Skeletal muscle tissue (tissue), 4 donors: Measurements from ENCODE around the gene PHIP. TPM values are rescaled to one million over a fixed set of nuclear protein-coding genes. Genes with fewer than 3 reads are reported as not detected.
"Not testable (repeated sequence)": the region's sequence is repeated elsewhere in the genome, so short reads cannot be mapped to it uniquely, and the experiment has no call there.

Experiments
- H3K27ac ChIP-seq: one replicate; pipeline ENCODE4 v1.7.0; 2013; ENCODE audit warnings: mild to moderate bottlenecking, low read depth, low read length, inconsistent platforms
- H3K27me3 ChIP-seq, 3 donors: one replicate each; pipeline ENCODE4 v1.7.0; 2013; ENCODE audit warnings: low read length in 3 of 3; ENCODE audit not compliant: control insufficient read depth in 3 of 3, insufficient read depth in 3 of 3
- H3K36me3 ChIP-seq, 3 donors: one replicate each; pipeline ENCODE4 v1.7.0; 2013; ENCODE audit warnings: low read length in 3 of 3; ENCODE audit not compliant: control insufficient read depth in 3 of 3, insufficient read depth in 3 of 3
- H3K4me1 ChIP-seq, 3 donors: one replicate each; pipeline ENCODE4 v1.7.0; 2013; ENCODE audit warnings: low read length in 3 of 3, mild to moderate bottlenecking in 3 of 3; ENCODE audit not compliant: control insufficient read depth in 3 of 3, insufficient read depth in 3 of 3
- H3K4me3 ChIP-seq, 3 donors: one replicate each; pipeline ENCODE4 v1.7.0; 2013; ENCODE audit warnings: low read length in 3 of 3
- H3K9ac ChIP-seq, 3 donors: one replicate each; pipeline ENCODE4 v1.7.0; 2013; ENCODE audit warnings: low read length in 3 of 3, mild to moderate bottlenecking in 3 of 3, moderate library complexity in 2 of 3, low read depth in 1 of 3
- H3K9me3 ChIP-seq, 3 donors: one replicate each; pipeline ENCODE4 v1.7.0; 2013; ENCODE audit warnings: low read length in 3 of 3; ENCODE audit not compliant: control insufficient read depth in 3 of 3
- total RNA-seq: library from RNA; depleted of rRNA; stranded (reverse); fragments of >200 nt; gene quantifications from one replicate; pipeline ENCODE4 v1.2.3, GENCODE V29; 2014
- donor health status: Osteomylitis.

Gene PHIP
- total RNA-seq, 1 donor from 2014 or later = 22.4 TPM

DNA sequence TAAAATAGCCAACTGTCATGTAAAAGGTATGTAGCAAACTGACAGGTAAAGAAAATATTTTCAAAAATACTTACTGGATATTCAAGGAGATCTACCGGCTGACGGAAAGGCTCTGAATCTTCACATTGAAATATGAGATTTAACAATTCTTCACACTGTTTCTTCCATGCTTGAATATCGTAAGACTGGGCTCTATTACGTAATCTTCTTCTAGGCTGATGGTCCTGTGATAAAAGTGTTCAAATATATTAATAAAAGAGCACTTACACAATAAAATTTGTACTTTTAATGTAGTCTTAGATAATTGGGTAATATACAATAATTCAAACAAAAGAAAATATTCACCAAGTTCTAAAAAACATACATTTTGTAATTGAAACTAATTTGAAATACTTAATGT, 123.3 kb downstream of the PHIP start:
- no peaks in the 10 kb centered on the region for H3K4me1 ChIP-seq
- no peak overlapping the region for H3K27ac ChIP-seq
- H3K9ac ChIP-seq = no peak overlapping the region
- H3K9me3 ChIP-seq = no peaks in the 10 kb centered on the region
- peaks cover 8 to 65% (median 44%) of the 10 kb centered on the region in 3 donors for H3K36me3 ChIP-seq
- no peaks in the 10 kb centered on the region for H3K27me3 ChIP-seq
- H3K4me3 ChIP-seq = no peak overlapping the region

DNA sequence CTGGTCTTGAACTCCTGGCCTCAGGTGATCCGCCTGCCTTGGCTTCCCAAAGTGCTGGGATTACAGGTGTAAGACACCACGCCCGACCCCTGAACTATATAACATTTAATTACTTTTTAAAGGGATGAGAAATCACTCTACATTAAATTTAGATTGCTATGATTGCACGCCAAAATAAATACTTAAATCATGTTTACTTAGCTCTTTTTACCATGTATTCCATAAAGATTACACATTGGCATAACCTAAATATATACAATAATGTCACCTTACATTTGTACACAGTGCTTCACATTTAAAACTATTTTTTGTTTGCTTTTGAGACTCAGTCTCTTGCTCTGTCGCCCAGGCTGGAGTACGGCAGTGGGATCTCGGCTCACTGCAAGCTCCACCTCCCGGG, 124.3 kb downstream of the PHIP start:
- Histone ChIP-seq H3K27ac (no peak overlapping the region), H3K9me3 (peaks cover 2 to 4% (median 3%) of the 10 kb centered on the region in 3 donors), H3K4me3 (no peak overlapping the region), H3K4me1 (no peaks in the 10 kb centered on the region), H3K27me3 (no peaks in the 10 kb centered on the region), H3K36me3 (peaks cover 14 to 73% (median 52%) of the 10 kb centered on the region in 3 donors), H3K9ac (no peak overlapping the region)

DNA sequence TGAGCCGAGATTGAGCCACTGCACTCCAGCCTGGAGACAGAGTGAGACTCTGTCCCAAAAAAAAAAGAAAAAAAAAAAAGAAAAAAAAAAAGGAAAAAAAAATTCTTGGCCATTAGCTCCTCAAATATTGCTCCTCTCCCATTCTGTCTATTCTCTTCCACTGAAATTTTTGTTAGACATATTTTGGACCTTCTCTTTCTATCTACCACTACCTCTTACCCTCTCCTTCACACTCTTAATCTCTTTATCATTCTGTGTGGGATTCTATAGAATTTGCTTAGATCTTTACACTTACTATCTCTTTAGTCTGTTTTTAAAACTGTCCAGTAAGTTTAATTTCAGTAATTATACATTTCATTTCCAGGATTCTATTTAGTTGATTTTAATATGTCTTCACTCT, 125.7 kb downstream of the PHIP start:
- no peak overlapping the region for H3K9ac ChIP-seq
- no peaks in the 10 kb centered on the region for H3K27me3 ChIP-seq
- H3K4me3 ChIP-seq = no peak overlapping the region
- H3K36me3 ChIP-seq = peaks cover 21 to 78% (median 61%) of the 10 kb centered on the region in 3 donors
- no peak overlapping the region for H3K27ac ChIP-seq
- H3K9me3 ChIP-seq = peaks cover 2 to 9% (median 4%) of the 10 kb centered on the region in 3 donors
- H3K4me1 ChIP-seq = no peaks in the 10 kb centered on the region

DNA sequence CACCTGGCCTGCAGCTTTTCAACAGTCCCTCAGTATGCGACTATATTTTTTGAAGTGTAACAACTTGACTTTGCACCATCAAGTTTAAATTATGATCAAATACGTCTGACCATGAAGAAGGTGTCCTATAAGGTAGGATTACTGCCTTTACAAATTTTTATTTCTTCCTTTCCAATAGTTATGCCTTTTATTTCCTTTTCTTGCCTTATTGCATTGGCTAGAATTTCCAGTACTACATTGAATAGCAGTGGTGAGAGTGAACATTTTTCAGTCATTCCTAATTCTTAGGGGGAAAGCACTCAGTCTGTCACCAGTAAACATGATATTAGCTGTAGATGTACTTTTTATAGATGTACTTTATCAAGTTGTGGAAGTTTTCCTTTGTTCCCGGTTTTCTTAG, 129.3 kb downstream of the PHIP start:
- H3K9me3 ChIP-seq = peaks cover 2 to 9% (median 4%) of the 10 kb centered on the region in 3 donors
- H3K9ac ChIP-seq = no peak overlapping the region
- no peak overlapping the region for H3K27ac ChIP-seq
- H3K27me3 ChIP-seq = no peaks in the 10 kb centered on the region
- H3K4me1 ChIP-seq = no peaks in the 10 kb centered on the region
- H3K36me3 ChIP-seq = peaks cover 29 to 80% (median 76%) of the 10 kb centered on the region in 3 donors
- no peak overlapping the region for H3K4me3 ChIP-seq

DNA sequence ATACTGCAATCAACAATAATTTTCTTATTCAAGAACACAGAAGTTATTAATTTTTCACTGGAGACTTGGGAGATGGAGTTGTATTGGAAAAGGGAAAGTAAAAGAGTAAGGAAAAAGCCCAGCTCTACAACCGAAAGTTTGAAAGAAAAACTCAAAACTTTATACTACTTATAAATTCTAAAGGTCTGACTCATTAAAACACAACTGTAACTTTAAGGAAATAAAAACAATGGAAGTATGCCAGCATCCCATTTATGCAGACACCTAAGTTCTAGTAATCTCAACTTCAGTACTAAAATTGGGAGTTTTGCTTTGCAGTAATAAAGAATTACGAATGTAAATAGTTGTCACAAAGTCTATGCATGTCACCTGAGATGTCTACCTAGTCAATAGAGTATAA, 130.1 kb downstream of the PHIP start:
- Histone ChIP-seq H3K9ac (no peak overlapping the region), H3K27me3 (no peaks in the 10 kb centered on the region), H3K4me3 (no peak overlapping the region), H3K36me3 (peaks cover 29 to 77% (median 69%) of the 10 kb centered on the region in 3 donors), H3K9me3 (peaks cover 2 to 9% (median 4%) of the 10 kb centered on the region in 3 donors), H3K4me1 (no peaks in the 10 kb centered on the region), H3K27ac (no peak overlapping the region)

DNA sequence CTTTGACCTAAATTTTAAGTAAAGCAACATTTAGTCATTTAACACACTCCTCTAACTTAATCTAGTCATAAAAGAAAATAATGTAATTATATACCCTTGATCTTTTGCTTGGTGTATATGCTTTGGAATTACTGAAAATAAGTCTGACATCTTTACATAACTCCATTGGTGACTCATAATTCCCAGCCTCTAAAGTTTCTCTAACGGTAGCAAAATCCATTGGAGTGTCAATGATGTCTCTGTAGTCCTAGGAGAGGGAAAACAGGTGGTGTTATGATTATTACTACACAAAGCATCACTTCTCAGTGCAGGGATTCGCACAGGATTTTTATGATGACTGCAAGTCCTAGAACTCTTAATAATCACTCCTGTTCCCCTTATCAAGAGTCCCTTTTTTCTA, 130.5 kb downstream of the PHIP start:
- peaks cover 29 to 74% (median 67%) of the 10 kb centered on the region in 3 donors for H3K36me3 ChIP-seq
- no peak overlapping the region for H3K27ac ChIP-seq
- no peaks in the 10 kb centered on the region for H3K27me3 ChIP-seq
- H3K4me3 ChIP-seq = no peak overlapping the region
- no peak overlapping the region for H3K9ac ChIP-seq
- no peaks in the 10 kb centered on the region for H3K4me1 ChIP-seq
- peaks cover 2 to 9% (median 4%) of the 10 kb centered on the region in 3 donors for H3K9me3 ChIP-seq

DNA sequence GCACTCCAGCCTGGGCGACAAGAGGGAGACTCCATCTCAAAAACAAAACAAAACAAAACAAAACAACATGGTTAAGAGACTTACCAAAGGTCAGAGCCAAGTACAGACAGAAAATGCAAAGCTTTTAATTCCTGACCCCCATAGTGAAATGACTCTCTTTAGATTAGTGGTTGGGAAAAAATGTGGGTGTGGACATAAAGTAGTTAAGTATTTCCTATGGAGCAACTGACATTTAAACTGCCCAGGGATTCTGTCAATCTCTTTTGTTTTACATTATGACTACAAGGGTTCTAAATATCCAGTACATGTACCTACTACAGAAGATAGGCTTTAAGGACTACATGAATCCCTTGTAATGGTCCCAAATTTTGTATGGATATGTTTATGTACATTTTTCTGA, 135.6 kb downstream of the PHIP start:
- Histone ChIP-seq H3K27me3 (no peaks in the 10 kb centered on the region), H3K36me3 (peaks cover 14 to 48% (median 47%) of the 10 kb centered on the region in 3 donors), H3K27ac (no peak overlapping the region)

DNA sequence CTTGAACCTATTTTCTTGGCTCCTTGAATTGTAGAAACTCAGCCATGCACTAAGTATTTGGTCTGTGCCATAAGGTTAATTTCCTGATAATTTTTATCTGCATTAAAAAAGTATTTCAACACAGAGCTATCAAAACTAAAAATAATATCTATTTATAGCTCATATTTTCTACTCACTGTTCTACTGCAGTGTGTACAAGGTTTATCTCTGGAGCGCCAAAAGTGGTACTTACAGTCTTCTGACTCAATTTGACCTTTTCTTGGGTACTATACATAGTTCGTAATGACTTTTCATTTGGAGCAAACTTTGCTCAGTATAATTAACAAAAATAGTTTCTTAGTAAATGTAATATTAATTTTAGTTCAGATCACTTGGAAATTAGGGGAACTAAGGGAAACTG, 141.5 kb downstream of the PHIP start:
- peaks cover 6 to 15% (median 11%) of the 10 kb centered on the region in 3 donors for H3K36me3 ChIP-seq
- no peak overlapping the region for H3K9ac ChIP-seq
- no peaks in the 10 kb centered on the region for H3K9me3 ChIP-seq
- H3K4me1 ChIP-seq = no peaks in the 10 kb centered on the region
- H3K4me3 ChIP-seq = no peak overlapping the region
- H3K27me3 ChIP-seq = no peaks in the 10 kb centered on the region
- no peak overlapping the region for H3K27ac ChIP-seq

More for the DNA sequence above, 135.6 kb downstream of the PHIP start:
- H3K4me3 ChIP-seq = no peak overlapping the region
- no peaks in the 10 kb centered on the region for H3K4me1 ChIP-seq
- no peaks in the 10 kb centered on the region for H3K9me3 ChIP-seq
- H3K9ac ChIP-seq = no peak overlapping the region

DNA sequence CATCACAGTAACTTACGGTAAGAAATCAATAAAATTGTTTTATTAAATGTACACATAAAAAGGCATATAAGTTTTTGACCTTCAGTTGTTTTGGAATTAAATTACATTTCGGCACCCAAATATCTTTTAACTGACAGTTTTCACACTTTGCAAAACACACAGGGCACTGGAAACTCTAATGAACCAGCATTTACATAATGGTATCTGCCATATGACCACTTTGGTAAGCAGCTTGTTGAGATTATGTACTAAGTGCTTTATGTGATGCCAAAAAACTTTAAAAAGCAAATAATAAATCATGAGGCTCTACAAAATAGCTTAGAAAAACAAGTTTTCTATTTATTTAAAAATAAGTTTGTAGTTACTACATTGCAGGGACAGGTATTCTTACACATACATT, 142.5 kb downstream of the PHIP start:
- H3K4me1 ChIP-seq = no peaks in the 10 kb centered on the region
- H3K4me3 ChIP-seq = no peak overlapping the region
- no peak overlapping the region for H3K9ac ChIP-seq
- H3K36me3 ChIP-seq = peaks cover 1 to 7% (median 4%) of the 10 kb centered on the region in 3 donors
- no peaks in the 10 kb centered on the region for H3K27me3 ChIP-seq
- H3K9me3 ChIP-seq = no peaks in the 10 kb centered on the region
- H3K27ac ChIP-seq = no peak overlapping the region

DNA sequence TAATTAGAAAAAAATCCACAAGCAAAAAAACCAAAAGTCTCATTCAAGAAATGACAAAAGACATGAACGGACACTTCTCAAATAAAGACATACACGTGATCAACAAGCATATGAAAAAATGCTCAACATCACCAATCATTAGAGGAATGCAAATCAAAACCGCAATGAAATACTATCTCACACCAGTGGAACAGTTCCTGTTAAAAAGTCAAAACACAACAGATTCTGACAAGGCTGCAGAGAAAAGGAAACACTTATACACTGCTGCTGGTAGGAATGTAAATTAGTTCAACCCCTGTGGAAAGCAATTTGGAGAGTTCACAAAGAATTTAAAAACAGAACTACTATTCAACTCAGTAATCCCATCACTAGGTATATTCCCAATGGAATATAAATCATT, 152.7 kb downstream of the PHIP start:
- H3K9me3 ChIP-seq = peaks cover 0 to 2% (median 0%) of the 10 kb centered on the region in 3 donors
- no peak overlapping the region for H3K27ac ChIP-seq
- H3K36me3 ChIP-seq = no peaks in the 10 kb centered on the region
- no peak overlapping the region for H3K9ac ChIP-seq
- no peaks in the 10 kb centered on the region for H3K27me3 ChIP-seq
- no peaks in the 10 kb centered on the region for H3K4me1 ChIP-seq
- H3K4me3 ChIP-seq = no peak overlapping the region

DNA sequence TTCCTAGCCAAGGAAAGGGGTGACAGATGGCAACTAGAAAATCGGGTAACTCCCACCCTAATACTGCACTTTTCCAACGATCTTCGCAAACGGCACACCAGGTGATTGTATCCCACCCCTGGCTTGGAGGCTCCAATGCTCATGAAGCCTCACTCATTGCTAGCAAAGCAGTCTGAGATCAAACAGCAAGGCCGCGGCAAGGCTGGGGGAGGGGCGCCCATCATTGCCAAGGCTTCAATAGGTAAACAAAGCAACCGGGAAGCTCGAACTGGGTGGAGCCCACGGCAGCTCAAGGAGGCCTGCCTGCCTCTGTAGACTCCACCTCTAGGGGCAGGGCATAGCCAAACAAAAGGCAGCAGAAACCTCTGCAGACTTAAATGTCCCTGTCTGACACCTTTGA, 156.9 kb downstream of the PHIP start:
- not testable (repeated sequence) for H3K4me1 ChIP-seq, H3K27ac ChIP-seq, H3K4me3 ChIP-seq, H3K36me3 ChIP-seq, H3K9ac ChIP-seq, H3K9me3 ChIP-seq, H3K27me3 ChIP-seq
